ENCODE measurements around the gene GAB2. TPM values are rescaled to one million over a fixed set of nuclear protein-coding genes. Genes with fewer than 3 reads are reported as not detected.
A peak's percentile ranks its signal among the peaks of the same experiment; 100 is the strongest.
"Not testable (repeated sequence)": the region's sequence is repeated elsewhere in the genome, so short reads cannot be mapped to it uniquely, and the experiment has no call there.

Gene GAB2
- total RNA-seq, 1 experiment from 2014 or later, result 5.0 TPM

GRCh38 chr11:78281511-78281910 lies 136.1 kb downstream of the GAB2 start:
- no peak for DNase-seq (ENCODE audit: low read depth)

- no peak for DNase-seq (ENCODE audit: low read depth)
Observed at GRCh38 chr11:78277314-78277994, 140.2 kb downstream of the GAB2 start.

- DNase-seq (ENCODE audit: low read depth), result no peak
Observed at GRCh38 chr11:78276311-78276710, 141.3 kb downstream of the GAB2 start.

DNA sequence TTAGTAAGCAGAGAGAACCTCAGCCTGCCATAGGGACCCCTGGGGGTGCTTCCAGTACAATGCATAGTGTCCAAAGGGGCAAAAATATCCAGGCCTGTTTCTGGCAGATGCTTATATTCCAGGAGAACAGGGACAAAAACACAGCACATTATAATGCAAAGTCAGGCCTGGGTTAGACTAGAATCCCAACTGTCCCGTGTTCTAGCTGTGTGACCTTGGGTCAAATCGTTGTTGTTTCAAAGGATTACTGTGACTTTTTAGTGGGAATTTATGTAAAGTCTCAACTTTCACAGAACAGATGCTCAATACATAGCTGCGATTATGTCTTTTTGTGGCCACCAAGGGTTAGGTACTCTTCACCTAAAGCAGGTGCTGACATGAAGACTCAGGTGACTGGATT lies 142.9 kb downstream of the GAB2 start:
- DNase-seq (ENCODE audit: low read depth), result no peak

DNA sequence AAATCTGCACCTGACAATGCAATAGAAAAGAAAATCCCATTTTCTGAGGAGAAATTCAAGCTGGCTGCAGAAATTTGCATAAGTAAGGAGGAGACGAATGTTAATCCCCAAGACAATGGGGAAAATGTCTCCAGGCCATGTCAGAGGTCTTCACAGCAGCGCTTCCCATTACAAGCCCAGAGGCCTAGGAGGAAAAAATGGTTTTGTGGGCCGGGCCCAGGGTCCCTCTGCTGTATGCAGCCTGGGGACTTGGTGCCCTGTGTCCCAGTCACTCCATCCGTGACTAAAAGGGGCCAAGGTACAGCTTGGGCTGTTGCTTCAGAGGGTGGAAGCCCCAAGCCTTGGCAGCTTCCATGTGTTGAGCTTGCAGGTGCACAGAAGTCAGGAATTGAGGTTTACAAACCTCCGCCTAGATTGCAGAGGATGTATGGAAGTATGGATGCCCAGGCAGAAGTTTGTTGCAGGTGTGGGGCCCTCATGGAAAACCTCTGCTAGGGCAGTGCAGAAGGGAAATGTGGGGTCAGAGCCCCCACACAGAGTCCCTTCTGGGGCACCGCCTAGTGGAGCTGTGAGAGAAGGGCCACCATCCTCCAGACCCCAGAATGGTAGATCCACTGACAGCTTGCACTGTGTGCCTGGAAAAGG lies 144.9 kb downstream of the GAB2 start:
- DNase-seq (ENCODE audit: low read depth), result not testable (repeated sequence)

GRCh38 chr11:78271801-78272200 lies 145.8 kb downstream of the GAB2 start:
- DNase-seq (ENCODE audit: low read depth), result not testable (repeated sequence)

- no peak for DNase-seq (ENCODE audit: low read depth)
Observed at GRCh38 chr11:78270971-78271370, 146.6 kb downstream of the GAB2 start.

DNA sequence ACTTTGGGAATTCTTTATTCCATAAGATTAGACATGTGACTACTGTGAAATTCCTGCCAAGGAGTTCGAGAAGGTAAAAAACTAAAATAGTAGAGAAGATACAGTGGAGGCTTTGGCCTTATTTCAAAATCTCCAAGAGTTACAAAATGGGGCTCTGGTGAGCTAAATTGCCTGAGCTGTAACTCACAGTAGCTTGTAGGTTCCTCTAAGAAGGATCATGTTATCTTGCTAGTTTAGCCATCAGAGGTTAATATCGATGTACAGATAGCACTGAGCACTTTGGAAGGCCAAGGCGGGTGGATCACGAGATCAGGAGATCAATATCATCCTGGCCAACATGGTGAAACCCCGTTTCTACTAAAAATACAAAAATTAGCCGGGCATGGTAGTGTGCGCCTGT lies 147.8 kb downstream of the GAB2 start:
- no peak for DNase-seq (ENCODE audit: low read depth)

GRCh38 chr11:78268591-78269410 lies 148.8 kb downstream of the GAB2 start:
- no peak for DNase-seq (ENCODE audit: low read depth)

- DNase-seq (ENCODE audit: low read depth), result no peak
Observed at GRCh38 chr11:78266451-78266850, 151.2 kb downstream of the GAB2 start.

DNA sequence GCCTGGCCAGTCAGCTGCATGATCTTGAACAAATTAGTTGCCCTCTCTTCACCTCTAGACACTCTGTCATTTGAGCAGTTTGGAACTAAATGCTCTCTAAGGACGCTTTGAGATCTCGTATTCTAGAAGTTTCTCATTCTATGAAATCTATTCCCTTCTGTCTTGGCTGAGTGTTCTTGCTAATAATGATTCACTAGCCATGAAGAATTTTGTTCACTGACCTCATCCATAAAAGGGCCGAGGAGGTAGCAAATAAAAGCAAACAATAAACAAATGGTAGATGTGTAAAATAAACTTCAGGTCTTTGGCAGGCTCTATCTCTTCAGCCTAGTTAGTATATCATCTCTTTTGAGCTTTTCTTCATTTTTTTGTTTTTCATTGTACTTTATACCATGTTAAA lies 152.3 kb downstream of the GAB2 start:
- no peak for DNase-seq (ENCODE audit: low read depth)

DNA sequence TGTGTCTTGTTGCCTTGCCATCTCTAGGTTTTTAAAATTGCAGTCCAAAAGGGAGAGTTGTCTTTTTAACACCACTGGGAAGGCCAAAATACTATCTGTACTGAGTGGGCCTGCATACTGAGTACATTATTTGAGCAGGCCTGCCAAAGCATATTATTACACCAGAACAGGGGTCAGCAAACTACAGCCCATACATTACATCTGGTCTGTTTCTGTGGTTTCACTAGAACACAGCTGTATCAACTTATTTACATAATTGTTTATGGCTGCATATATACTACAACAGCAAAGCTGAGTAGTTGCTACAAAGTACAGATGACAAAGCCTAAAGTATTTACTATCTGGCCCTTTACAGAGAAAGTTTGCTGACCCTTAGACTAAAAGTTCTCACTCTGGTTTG lies 154.9 kb downstream of the GAB2 start:
- no peak for DNase-seq (ENCODE audit: low read depth)

- DNase-seq (ENCODE audit: low read depth), result no peak
Observed at GRCh38 chr11:78262238-78262637, 155.4 kb downstream of the GAB2 start.

DNA sequence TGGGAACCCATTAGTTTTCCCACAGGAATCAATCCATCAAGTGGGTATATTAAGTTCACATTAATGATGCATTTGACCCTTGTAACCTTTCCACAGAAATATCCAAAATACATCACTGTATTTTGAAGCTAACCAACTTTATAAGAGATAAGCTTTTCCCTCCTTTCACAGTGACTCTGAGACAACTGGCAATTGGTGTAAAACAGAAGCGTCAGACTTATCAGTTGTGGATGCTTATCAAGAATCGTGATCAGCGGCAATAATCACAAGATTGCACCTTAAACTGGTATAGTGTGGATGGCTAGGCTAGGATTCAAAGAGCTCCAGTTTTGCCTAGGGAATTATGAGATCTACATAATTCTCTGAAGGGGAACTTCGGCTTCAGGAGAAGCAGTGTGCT lies 155.8 kb downstream of the GAB2 start:
- DNase-seq (ENCODE audit: low read depth), result no peak

GRCh38 chr11:78261367-78261766 lies 156.3 kb downstream of the GAB2 start:
- no peak for DNase-seq (ENCODE audit: low read depth)

GRCh38 chr11:78259777-78260487 lies 157.7 kb downstream of the GAB2 start:
- no peak for DNase-seq (ENCODE audit: low read depth)

DNA sequence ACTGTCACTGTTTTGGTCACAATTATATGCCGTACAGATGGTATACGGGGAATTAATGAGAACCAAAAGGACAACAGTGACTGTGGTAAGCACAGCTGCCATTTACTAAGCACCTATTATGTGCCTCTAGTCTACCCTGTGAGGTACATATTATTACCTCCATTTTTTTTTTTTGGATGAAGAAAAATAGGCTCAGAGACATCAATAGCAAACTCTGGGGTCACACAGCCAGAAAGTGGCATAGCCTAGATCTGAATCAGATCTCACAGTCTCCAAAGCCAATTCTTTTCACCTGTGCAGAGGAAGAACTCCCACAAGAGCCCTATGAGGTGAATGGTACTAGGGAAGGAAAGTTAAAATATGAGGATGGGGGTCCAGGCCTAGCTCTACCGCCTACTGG lies 160.0 kb downstream of the GAB2 start:
- no peak for DNase-seq (ENCODE audit: low read depth)

DNA sequence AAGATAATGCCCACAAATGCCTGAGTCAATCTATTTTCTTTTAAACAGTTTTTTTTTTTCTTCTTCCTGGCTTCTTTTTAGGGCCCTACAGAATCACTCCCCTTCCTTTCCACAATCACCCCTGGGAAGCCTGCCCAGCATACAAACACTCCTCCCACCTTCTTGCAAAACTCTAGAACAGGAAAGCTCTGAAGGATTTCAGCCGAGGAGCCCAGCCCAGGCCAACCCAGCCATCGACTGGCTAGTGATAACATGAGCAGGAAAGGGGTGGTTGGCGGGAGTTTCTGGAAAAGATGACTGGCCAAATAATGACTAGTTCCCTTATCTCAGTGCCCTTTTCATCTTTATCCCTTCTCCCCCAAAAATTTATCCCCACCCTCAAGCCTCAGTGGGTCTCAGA lies 160.7 kb downstream of the GAB2 start:
- DNase-seq (ENCODE audit: low read depth), result peak; percentile 53

DNA sequence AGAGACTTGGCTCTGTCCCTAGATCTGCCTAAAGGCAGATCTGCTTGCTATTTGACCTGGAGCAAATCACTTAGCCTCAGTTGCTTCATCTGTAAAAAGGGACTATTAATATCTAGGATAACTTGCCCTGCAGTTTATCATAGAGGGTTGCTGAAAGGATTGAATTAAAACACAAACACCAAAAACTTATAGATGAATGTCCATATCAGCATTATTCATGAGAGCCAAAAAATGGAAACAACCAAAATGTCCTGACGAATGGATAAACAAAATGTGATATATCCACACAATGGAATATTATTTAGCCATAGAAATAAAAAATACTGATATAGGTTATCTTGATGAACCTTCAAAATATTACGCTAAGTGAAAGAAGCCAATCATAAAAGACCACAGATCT lies 161.7 kb downstream of the GAB2 start:
- DNase-seq (ENCODE audit: low read depth), result no peak

- no peak for DNase-seq (ENCODE audit: low read depth)
Observed at GRCh38 chr11:78254268-78254667, 163.4 kb downstream of the GAB2 start.

GRCh38 chr11:78253797-78254196 lies 163.8 kb downstream of the GAB2 start:
- peak; percentile 13 for DNase-seq (ENCODE audit: low read depth)

GRCh38 chr11:78251083-78251775 lies 166.4 kb downstream of the GAB2 start:
- DNase-seq (ENCODE audit: low read depth), result no peak

All from RPMI7951 (cell line).